ENCODE results near the gene MAD1L1.

The MAD1L1 gene

GRCh38 chr7:2145835-2146580, 86.7 kb downstream of the MAD1L1 start:
- ATAC-seq = no peak
- TF ChIP-seq ZNF565 (CRISPR knock-in tag; conservative IDR thresholded peaks at IDR 0.05; ENCODE audit: low read depth) = no peak
- no peak for TF ChIP-seq GLIS3 (CRISPR knock-in tag; IDR thresholded peaks at IDR 0.05)
- TF ChIP-seq, protein P1, sequence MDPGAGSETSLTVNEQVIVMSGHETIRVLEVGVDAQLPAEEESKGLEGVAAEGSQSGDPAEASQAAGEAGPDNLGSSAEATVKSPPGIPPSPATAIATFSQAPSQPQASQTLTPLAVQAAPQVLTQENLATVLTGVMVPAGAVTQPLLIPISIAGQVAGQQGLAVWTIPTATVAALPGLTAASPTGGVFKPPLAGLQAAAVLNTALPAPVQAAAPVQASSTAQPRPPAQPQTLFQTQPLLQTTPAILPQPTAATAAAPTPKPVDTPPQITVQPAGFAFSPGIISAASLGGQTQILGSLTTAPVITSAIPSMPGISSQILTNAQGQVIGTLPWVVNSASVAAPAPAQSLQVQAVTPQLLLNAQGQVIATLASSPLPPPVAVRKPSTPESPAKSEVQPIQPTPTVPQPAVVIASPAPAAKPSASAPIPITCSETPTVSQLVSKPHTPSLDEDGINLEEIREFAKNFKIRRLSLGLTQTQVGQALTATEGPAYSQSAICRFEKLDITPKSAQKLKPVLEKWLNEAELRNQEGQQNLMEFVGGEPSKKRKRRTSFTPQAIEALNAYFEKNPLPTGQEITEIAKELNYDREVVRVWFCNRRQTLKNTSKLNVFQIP (CRISPR knock-in tag; IDR thresholded peaks at IDR 0.05; ENCODE audit: borderline replicate concordance, low read depth) = no peak
- no peak for TF ChIP-seq ZNF8 (CRISPR knock-in tag; IDR thresholded peaks at IDR 0.05)
- no peak for TF ChIP-seq SNAI2 (CRISPR knock-in tag; IDR thresholded peaks at IDR 0.05)
- no peak for TF ChIP-seq ESRRG (CRISPR knock-in tag; IDR thresholded peaks at IDR 0.05)
- TF ChIP-seq TSHZ2 (CRISPR knock-in tag; IDR thresholded peaks at IDR 0.05) = no peak
- no peak for TF ChIP-seq TOX (CRISPR knock-in tag; IDR thresholded peaks at IDR 0.05; ENCODE audit: borderline replicate concordance)
- TF ChIP-seq ISL1 (CRISPR knock-in tag; IDR thresholded peaks at IDR 0.05) = no peak
- no peak for TF ChIP-seq ZFP30 (CRISPR knock-in tag; IDR thresholded peaks at IDR 0.05)
- no peak for TF ChIP-seq PATZ1 (CRISPR knock-in tag; IDR thresholded peaks at IDR 0.05; ENCODE audit: borderline replicate concordance)
- no peak for TF ChIP-seq PPARA (CRISPR knock-in tag; IDR thresholded peaks at IDR 0.05; ENCODE audit: borderline replicate concordance)
- TF ChIP-seq, protein P2, sequence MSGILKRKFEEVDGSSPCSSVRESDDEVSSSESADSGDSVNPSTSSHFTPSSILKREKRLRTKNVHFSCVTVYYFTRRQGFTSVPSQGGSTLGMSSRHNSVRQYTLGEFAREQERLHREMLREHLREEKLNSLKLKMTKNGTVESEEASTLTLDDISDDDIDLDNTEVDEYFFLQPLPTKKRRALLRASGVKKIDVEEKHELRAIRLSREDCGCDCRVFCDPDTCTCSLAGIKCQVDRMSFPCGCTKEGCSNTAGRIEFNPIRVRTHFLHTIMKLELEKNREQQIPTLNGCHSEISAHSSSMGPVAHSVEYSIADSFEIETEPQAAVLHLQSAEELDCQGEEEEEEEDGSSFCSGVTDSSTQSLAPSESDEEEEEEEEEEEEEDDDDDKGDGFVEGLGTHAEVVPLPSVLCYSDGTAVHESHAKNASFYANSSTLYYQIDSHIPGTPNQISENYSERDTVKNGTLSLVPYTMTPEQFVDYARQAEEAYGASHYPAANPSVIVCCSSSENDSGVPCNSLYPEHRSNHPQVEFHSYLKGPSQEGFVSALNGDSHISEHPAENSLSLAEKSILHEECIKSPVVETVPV (CRISPR knock-in tag; IDR thresholded peaks at IDR 0.05) = no peak
- TF ChIP-seq OSR1 (CRISPR knock-in tag; IDR thresholded peaks at IDR 0.05) = no peak
- TF ChIP-seq, protein P3, sequence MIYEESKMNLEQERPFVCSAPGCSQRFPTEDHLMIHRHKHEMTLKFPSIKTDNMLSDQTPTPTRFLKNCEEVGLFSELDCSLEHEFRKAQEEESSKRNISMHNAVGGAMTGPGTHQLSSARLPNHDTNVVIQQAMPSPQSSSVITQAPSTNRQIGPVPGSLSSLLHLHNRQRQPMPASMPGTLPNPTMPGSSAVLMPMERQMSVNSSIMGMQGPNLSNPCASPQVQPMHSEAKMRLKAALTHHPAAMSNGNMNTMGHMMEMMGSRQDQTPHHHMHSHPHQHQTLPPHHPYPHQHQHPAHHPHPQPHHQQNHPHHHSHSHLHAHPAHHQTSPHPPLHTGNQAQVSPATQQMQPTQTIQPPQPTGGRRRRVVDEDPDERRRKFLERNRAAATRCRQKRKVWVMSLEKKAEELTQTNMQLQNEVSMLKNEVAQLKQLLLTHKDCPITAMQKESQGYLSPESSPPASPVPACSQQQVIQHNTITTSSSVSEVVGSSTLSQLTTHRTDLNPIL (CRISPR knock-in tag; IDR thresholded peaks at IDR 0.05; ENCODE audit: low read depth) = no peak
- no peak for TF ChIP-seq TCF4 (CRISPR knock-in tag; IDR thresholded peaks at IDR 0.05; ENCODE audit: borderline replicate concordance)
- no peak for TF ChIP-seq RARB (CRISPR knock-in tag; IDR thresholded peaks at IDR 0.05)
- no peak for TF ChIP-seq ZC3H10 (CRISPR knock-in tag; IDR thresholded peaks at IDR 0.05)
- TF ChIP-seq ZFP3 (CRISPR knock-in tag; IDR thresholded peaks at IDR 0.05) = no peak

- no peak for TF ChIP-seq ZFP30 (CRISPR knock-in tag; IDR thresholded peaks at IDR 0.05)
- no peak for TF ChIP-seq TCF4 (CRISPR knock-in tag; IDR thresholded peaks at IDR 0.05; ENCODE audit: borderline replicate concordance)
- TF ChIP-seq ZFP3 (CRISPR knock-in tag; IDR thresholded peaks at IDR 0.05) = no peak
- no peak for TF ChIP-seq ZNF565 (CRISPR knock-in tag; conservative IDR thresholded peaks at IDR 0.05; ENCODE audit: low read depth)
- TF ChIP-seq ISL1 (CRISPR knock-in tag; IDR thresholded peaks at IDR 0.05) = no peak
- no peak for TF ChIP-seq PPARA (CRISPR knock-in tag; IDR thresholded peaks at IDR 0.05; ENCODE audit: borderline replicate concordance)
- TF ChIP-seq SNAI2 (CRISPR knock-in tag; IDR thresholded peaks at IDR 0.05) = no peak
- no peak for TF ChIP-seq BACH2 (CRISPR knock-in tag; IDR thresholded peaks at IDR 0.05; ENCODE audit: borderline replicate concordance)
- ATAC-seq = no peak
Measured at GRCh38 chr7:2144926-2145325, 87.8 kb downstream of the MAD1L1 start.

Data from SK-N-SH treated with all-trans-retinoic acid at 6 μM for 48 hours (cell line).